ENCODE measurements around the gene UBALD2.
"Not testable (repeated sequence)": the region's sequence is repeated elsewhere in the genome, so short reads cannot be mapped to it uniquely, and the experiment has no call there.

The UBALD2 gene

DNA sequence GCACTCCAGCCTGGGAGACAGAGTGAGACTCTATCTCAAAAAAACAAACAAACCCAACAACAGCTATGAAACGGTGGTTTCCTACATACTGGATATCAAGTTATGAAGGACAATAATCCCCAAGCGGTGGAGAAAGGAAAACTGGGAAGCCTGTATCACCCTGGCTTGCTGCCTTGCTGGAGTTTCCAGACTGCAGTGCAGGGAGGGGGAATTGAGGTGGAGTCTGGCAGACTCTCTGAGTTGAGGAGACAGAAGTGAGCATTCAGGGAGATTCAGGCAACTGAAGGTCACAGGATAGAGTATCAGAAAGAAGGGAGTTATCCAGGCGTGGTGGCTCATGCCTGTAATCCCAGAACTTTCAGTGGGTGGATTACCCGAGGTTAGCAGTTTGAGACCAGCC lies 31.0 kb downstream of the UBALD2 start:
- Histone ChIP-seq H3K27me3 (no peaks in the 10 kb centered on the region), H3K4me3 (no peak overlapping the region), H3K27ac (no peak overlapping the region), H3K4me1 (no peaks in the 10 kb centered on the region), H3K36me3 (peaks cover 0 to 25% (median 14%) of the 10 kb centered on the region in 3 donors), H3K9me3 (no peaks in the 10 kb centered on the region)
- no peak for DNase-seq
- intact Hi-C loops (cut with DNase I; ENCODE audit: low total_unique reads): no loop called here
- TF ChIP-seq CTCF (IDR thresholded peaks at IDR 0.05): no peak

DNA sequence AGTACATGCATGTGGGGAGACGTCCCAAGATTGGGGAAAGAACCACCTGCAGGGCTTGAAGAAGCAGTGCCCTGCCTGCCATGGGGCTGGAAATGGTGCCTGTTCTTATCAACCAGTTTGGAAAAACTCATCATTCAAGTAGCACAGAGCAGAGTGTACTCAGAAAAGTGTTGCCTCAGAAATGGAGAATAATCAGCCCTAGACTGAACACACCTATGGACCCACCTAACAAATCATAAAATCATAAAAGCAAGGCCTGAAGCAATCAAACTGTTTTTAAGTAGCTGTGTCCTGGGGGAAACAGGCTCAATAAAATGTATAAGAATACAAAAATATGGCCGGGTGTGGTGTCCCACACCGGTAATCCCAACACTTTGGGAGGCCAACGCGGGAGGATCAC lies 31.7 kb downstream of the UBALD2 start:
- intact Hi-C loops (cut with DNase I; ENCODE audit: low total_unique reads): no loop called here
- no peak for TF ChIP-seq CTCF (IDR thresholded peaks at IDR 0.05)
- no peak for DNase-seq

GRCh38 chr17:76297436-76297835 lies 32.3 kb downstream of the UBALD2 start:
- peaks cover 0 to 14% (median 10%) of the 10 kb centered on the region in 3 donors for H3K36me3 ChIP-seq
- intact Hi-C loops (cut with DNase I; ENCODE audit: low total_unique reads): no loop called here
- no peaks in the 10 kb centered on the region for H3K9me3 ChIP-seq
- H3K4me3 ChIP-seq: no peak overlapping the region
- H3K27ac ChIP-seq: no peak overlapping the region
- no peak for DNase-seq
- no peaks in the 10 kb centered on the region for H3K27me3 ChIP-seq
- TF ChIP-seq CTCF (IDR thresholded peaks at IDR 0.05): no peak
- H3K4me1 ChIP-seq: no peaks in the 10 kb centered on the region

More for the DNA sequence above, 31.7 kb downstream of the UBALD2 start:
- Histone ChIP-seq H3K4me1 (no peaks in the 10 kb centered on the region), H3K36me3 (peaks cover 0 to 18% (median 11%) of the 10 kb centered on the region in 3 donors), H3K27ac (no peak overlapping the region), H3K9me3 (no peaks in the 10 kb centered on the region), H3K27me3 (no peaks in the 10 kb centered on the region), H3K4me3 (no peak overlapping the region)

GRCh38 chr17:76304226-76305134 lies 39.3 kb downstream of the UBALD2 start:
- H3K27ac ChIP-seq: no peak overlapping the region
- H3K36me3 ChIP-seq: peaks cover 0 to 28% (median 17%) of the 10 kb centered on the region in 3 donors
- DNase-seq: no peak
- no peak overlapping the region for H3K4me3 ChIP-seq
- H3K9me3 ChIP-seq: no peaks in the 10 kb centered on the region
- TF ChIP-seq CTCF (IDR thresholded peaks at IDR 0.05): no peak
- H3K27me3 ChIP-seq: no peaks in the 10 kb centered on the region
- intact Hi-C loops (cut with DNase I; ENCODE audit: low total_unique reads): no loop called here
- no peaks in the 10 kb centered on the region for H3K4me1 ChIP-seq

DNA sequence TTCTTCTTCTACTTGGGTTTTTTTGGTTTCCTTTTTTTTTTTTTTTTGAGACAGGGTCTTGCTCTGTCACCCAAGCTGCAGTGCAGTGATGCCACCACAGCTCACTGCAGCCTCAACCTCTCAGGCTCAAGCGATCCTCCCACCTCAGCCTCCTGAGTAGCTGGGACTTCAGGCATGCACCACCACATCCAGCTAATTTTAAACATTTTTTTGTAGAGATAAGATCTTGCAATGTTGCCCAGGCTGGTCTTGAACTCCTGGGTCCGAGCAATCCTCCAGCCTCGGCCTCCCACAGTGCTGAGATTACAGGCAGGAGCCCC lies 39.9 kb downstream of the UBALD2 start:
- peaks cover 0 to 34% (median 17%) of the 10 kb centered on the region in 3 donors for H3K36me3 ChIP-seq
- H3K4me1 ChIP-seq; intact Hi-C loops (cut with DNase I; ENCODE audit: low total_unique reads); H3K27ac ChIP-seq; H3K9me3 ChIP-seq; H3K27me3 ChIP-seq; DNase-seq; H3K4me3 ChIP-seq: not testable (repeated sequence)

DNA sequence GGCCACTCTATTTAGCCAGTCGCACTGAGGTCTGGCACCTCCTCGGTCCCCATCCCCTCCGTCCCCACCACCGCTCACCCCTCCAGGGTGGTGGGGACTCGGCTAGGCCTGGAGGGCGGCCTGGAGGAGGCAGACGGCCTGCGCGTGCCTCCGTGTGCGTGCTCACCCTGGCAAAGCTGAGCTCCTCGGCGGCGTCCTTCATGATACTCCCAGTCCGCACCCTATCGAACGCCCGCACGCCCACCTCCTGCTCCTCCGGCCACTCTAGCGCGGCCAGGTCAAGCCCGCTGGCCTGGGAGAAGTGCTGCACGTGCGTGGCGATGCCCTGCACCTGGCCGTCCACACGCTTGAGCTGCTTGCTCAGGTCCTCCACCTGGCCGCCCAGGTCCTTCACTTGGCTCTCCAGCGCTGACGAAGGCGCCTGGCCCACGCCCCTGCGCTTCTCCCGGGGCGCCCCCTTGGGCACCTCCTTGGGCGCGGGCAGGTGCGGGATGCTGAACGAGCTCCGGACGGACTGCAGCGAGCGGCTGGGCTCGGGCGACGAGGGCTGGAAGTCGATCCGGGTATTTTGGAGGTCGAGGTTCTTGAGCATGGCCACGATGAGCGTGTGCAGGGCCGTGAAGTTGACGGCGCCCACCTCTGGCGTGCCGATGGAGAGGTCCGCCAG lies 42.3 kb downstream of the UBALD2 start:
- DNase-seq: no peak
- H3K36me3 ChIP-seq: peaks cover 0 to 58% (median 34%) of the 10 kb centered on the region in 3 donors
- TF ChIP-seq CTCF (IDR thresholded peaks at IDR 0.05): no peak
- no peaks in the 10 kb centered on the region for H3K9me3 ChIP-seq
- no peaks in the 10 kb centered on the region for H3K4me1 ChIP-seq
- no peak overlapping the region for H3K4me3 ChIP-seq
- intact Hi-C loops (cut with DNase I; ENCODE audit: low total_unique reads): no loop called here
- no peaks in the 10 kb centered on the region for H3K27me3 ChIP-seq
- H3K27ac ChIP-seq: no peak overlapping the region
